PC-9 (cell line): Measurements from ENCODE around the gene PPP2R5B. TPM values are rescaled to one million over a fixed set of nuclear protein-coding genes. Genes with fewer than 3 reads are reported as not detected.

ENCODE experiments used
- BruUV-seq: library from RNA; stranded (reverse); fragments of 400-500 nt; replicated peaks from 2 replicates; lab custom pipeline; 2021; lab: Mats Ljungman, UMichigan
- CTCF ChIA-PET: fragments of 300-600 bp; sonication (Branson Sonifier 250); formaldehyde crosslinking; loops from one replicate; lab custom pipeline; 2022; ENCODE audit warnings: antibody characterized with exemption; lab: Charles Lee
- POLR2A ChIA-PET: fragments of 300-600 bp; sonication (Branson Sonifier 250); formaldehyde crosslinking; loops from one replicate; lab custom pipeline; 2022; ENCODE audit warnings: antibody characterized with exemption; ENCODE audit not compliant: unreplicated experiment; lab: Charles Lee
- DNase-seq, 2 experiments: peaks; one replicate each; pipeline versions ENCODE4 v3.0.0 to v3.0.0-alpha.2; 2015 to 2022; ENCODE audit warnings: mixed read lengths in 1 of 2
- H2AFZ ChIP-seq: fragments of 200-600 bp; sonication (generic); 2 replicates; pipeline ENCODE4 v1.8.1; 2017; ENCODE audit warnings: antibody characterized with exemption
- H3F3A ChIP-seq: fragments of 200-600 bp; sonication (generic); 2 replicates; pipeline ENCODE4 v1.8.1; 2017; ENCODE audit warnings: antibody characterized with exemption, mild to moderate bottlenecking, low read depth; ENCODE audit not compliant: insufficient read depth
- H3K27ac ChIP-seq: fragments of 200-600 bp; sonication (generic); 2 replicates; pipeline ENCODE4 v1.6.1; 2016; ENCODE audit warnings: mixed run types
- H3K27me3 ChIP-seq: fragments of 200-600 bp; sonication (generic); 2 replicates; pipeline ENCODE4 v1.6.1; 2016; ENCODE audit warnings: low read depth, mixed run types; ENCODE audit not compliant: insufficient read depth
- H3K36me3 ChIP-seq: fragments of 200-600 bp; sonication (generic); 2 replicates; pipeline ENCODE4 v1.6.1; 2016; ENCODE audit warnings: low read depth, mixed run types
- H3K4me1 ChIP-seq: fragments of 200-600 bp; sonication (generic); replicated peaks from 2 replicates; pipeline ENCODE4 v1.6.1; 2016; ENCODE audit warnings: mixed run types; ENCODE audit not compliant: insufficient read depth
- H3K4me2 ChIP-seq: fragments of 200-600 bp; sonication (generic); 2 replicates; pipeline ENCODE4 v1.6.1; 2017; ENCODE audit warnings: mixed run types
- H3K4me3 ChIP-seq: fragments of 200-600 bp; sonication (generic); 2 replicates; pipeline ENCODE4 v1.6.1; 2016; ENCODE audit warnings: mixed run types
- H3K79me2 ChIP-seq: fragments of 200-600 bp; sonication (generic); 2 replicates; pipeline ENCODE4 v1.6.1; 2017; ENCODE audit warnings: low read depth, mixed run types
- H3K9me2 ChIP-seq: fragments of 200-600 bp; sonication (generic); 2 replicates; pipeline ENCODE4 v1.8.1; 2017; ENCODE audit warnings: mild to moderate bottlenecking; ENCODE audit not compliant: insufficient read depth
- H3K9me3 ChIP-seq: fragments of 200-600 bp; sonication (generic); 2 replicates; pipeline ENCODE4 v1.8.1; 2016; ENCODE audit warnings: low read depth; ENCODE audit not compliant: insufficient read depth
- H4K20me1 ChIP-seq: fragments of 200-600 bp; sonication (generic); 2 replicates; pipeline ENCODE4 v1.8.1; 2017; ENCODE audit not compliant: insufficient read depth
- EZH2 ChIP-seq: fragments of 200-600 bp; sonication (generic); IDR thresholded peaks from 2 replicates; pipeline ENCODE4 v1.8.0; 2017; ENCODE audit warnings: antibody characterized with exemption, low read depth
- intact Hi-C: fragments of 100-400 bp; cut with micrococcal nuclease; formaldehyde crosslinking; loops from one replicate; pipeline ENCODE4 v1.10.0; 2022; ENCODE audit not compliant: unreplicated experiment
- total RNA-seq: library from RNA; stranded (reverse); gene quantifications from 2 replicates; pipeline ENCODE4 v1.2.3, GENCODE V29; 2021
- TF ChIP-seq, protein P1 (sequence below): fragments of 200-600 bp; sonication (generic); conservative IDR thresholded peaks from 2 replicates; pipeline ENCODE4 v1.6.1; 2017; ENCODE audit warnings: mixed run types, antibody characterized with exemption, mild to moderate bottlenecking, moderate library complexity

PPP2R5B gene
- total RNA-seq, 1 experiment from 2014 or later, result 13.7 TPM

DNA sequence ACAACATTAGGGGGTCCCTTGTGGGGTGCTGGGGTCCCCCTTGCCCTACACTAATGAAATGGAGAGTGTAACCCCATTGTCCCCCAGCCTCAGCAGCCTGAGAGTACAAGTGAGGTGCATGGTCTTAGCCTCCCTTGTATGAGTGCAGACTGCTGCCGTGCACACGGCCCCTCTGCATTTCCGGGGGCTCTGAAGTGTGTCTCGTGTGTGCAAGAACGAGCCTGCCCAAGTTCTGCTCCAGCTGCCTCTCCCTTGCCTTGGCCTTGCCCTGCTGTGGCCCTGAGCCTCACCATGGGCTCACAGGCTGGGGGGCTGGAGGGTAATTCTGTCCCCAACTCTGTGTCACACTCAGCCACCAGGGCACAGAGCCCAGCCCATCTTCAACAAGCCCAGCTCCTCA lies 40.9 kb upstream of the PPP2R5B start:
- H4K20me1 ChIP-seq, result no peaks in the 10 kb centered on the region
- no peaks in the 10 kb centered on the region for H3K27me3 ChIP-seq
- no peak for TF ChIP-seq EZH2
- TF ChIP-seq, protein P1, sequence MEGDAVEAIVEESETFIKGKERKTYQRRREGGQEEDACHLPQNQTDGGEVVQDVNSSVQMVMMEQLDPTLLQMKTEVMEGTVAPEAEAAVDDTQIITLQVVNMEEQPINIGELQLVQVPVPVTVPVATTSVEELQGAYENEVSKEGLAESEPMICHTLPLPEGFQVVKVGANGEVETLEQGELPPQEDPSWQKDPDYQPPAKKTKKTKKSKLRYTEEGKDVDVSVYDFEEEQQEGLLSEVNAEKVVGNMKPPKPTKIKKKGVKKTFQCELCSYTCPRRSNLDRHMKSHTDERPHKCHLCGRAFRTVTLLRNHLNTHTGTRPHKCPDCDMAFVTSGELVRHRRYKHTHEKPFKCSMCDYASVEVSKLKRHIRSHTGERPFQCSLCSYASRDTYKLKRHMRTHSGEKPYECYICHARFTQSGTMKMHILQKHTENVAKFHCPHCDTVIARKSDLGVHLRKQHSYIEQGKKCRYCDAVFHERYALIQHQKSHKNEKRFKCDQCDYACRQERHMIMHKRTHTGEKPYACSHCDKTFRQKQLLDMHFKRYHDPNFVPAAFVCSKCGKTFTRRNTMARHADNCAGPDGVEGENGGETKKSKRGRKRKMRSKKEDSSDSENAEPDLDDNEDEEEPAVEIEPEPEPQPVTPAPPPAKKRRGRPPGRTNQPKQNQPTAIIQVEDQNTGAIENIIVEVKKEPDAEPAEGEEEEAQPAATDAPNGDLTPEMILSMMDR, result no peak
- no peaks in the 10 kb centered on the region for H3K9me3 ChIP-seq
- DNase-seq, result no peak
- H3K27ac ChIP-seq, result no peak overlapping the region
- no peaks in the 10 kb centered on the region for H3K36me3 ChIP-seq
- H2AFZ ChIP-seq, result no peak overlapping the region
- ChIA-PET POLR2A (no interaction called here), CTCF (interaction anchor here (0.6 kb wide), 1 partner anchor 49 kb away, joined by 3 read pairs; no protein-coding TSS in a partner anchor)
- no peaks in the 10 kb centered on the region for H3K9me2 ChIP-seq
- H3F3A ChIP-seq, result peaks cover 25% of the 10 kb centered on the region; the same call in 1 of the 2 replicates
- H3K4me2 ChIP-seq, result no peak overlapping the region
- intact Hi-C loops, result no loop called here
- H3K4me3 ChIP-seq, result no peak overlapping the region
- no TSS peak for BruUV-seq
- H3K79me2 ChIP-seq, result peaks cover 10% of the 10 kb centered on the region
- peaks cover 25% of the 10 kb centered on the region for H3K4me1 ChIP-seq

DNA sequence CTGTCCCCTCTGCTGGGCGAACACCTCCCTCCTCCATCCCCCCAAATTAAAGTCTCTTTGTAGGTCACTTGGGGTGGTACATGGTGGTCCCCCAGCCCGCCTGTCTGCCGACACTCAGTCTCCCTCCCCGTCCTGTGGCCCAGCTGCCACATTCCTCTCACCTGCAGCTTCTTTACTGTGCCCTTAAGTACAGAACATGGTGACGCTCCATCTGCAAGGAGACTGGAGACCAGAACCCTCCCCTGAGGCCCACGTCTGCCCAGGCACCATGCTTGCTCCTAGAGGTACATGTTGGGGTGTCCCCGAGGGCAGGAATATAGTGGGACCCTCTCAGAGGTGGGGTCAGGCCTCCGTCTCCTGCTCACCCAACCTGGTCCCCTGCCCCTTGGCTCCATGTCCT lies 40.5 kb upstream of the PPP2R5B start:
- Histone ChIP-seq H3K9me2 (no peaks in the 10 kb centered on the region), H3K79me2 (peaks cover 9% of the 10 kb centered on the region), H3K27me3 (no peaks in the 10 kb centered on the region), H3K9me3 (no peaks in the 10 kb centered on the region), H3F3A (peaks cover 25% of the 10 kb centered on the region; the same call in 1 of the 2 replicates), H2AFZ (no peak overlapping the region), H3K36me3 (no peaks in the 10 kb centered on the region), H4K20me1 (no peaks in the 10 kb centered on the region), H3K27ac (no peak overlapping the region), H3K4me3 (no peak overlapping the region), H3K4me1 (peaks cover 26% of the 10 kb centered on the region), H3K4me2 (no peak overlapping the region)
- no peak for DNase-seq
- intact Hi-C loops, result no loop called here
- POLR2A ChIA-PET, result no interaction called here
- BruUV-seq, result no TSS peak
- CTCF ChIA-PET, result interaction anchor here (0.6 kb wide), 1 partner anchor 49 kb away, joined by 3 read pairs; no protein-coding TSS in a partner anchor
- no peak for TF ChIP-seq EZH2
- TF ChIP-seq, protein P1, result no peak

DNA sequence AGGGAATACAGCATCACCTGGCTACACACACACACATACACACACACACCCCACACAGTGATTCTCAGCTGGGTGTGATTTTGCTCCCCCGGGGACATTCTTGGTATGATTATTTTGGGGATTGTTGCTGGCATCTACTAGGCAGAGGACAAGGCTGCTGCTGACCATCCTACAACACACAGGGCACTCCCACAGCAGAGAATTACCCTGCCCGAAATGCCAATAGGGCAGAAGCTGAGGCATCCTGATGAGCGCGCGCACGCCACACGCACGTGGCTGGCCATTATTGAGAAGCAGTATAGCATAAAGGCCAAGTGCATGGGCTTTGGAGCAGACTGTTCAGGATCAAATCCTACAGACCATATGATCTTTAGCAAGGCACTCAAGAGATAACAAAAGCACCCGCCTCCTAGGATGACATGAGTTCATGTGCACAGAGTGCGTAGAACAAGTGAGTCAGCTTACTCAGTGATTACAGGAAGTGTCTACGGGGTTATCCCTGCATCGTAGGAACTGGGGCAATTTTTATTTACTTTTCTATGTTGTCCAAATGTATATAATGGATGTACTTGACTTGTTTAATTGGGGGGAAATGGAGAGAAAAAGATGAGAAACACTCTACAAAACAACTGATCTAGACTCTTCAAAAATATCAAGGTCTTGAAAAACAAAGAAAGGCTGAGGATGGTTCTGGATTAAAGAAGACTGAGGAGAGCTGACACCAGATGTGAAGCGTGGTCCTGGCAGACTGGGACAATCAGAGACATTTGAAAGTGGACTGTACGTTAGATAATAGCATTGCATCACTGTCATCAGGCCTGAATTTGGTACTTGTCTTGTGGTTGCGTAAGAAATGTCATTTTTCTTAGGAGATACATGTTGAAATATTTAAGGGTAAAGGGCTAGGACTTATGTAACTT lies 38.9 kb upstream of the PPP2R5B start:
- intact Hi-C loops, result no loop called here
- no peak for DNase-seq
- no peak overlapping the region for H3K4me3 ChIP-seq
- peak overlapping the region; percentile 9 for H3K4me2 ChIP-seq
- H3K9me3 ChIP-seq, result no peaks in the 10 kb centered on the region
- H3K4me1 ChIP-seq, result peaks cover 24% of the 10 kb centered on the region
- no peaks in the 10 kb centered on the region for H3K36me3 ChIP-seq
- BruUV-seq, result no TSS peak
- no peak for TF ChIP-seq EZH2
- TF ChIP-seq, protein P1, result no peak
- CTCF ChIA-PET, result no interaction called here
- H2AFZ ChIP-seq, result no peak overlapping the region
- H3K9me2 ChIP-seq, result no peaks in the 10 kb centered on the region
- no peaks in the 10 kb centered on the region for H4K20me1 ChIP-seq
- H3K27ac ChIP-seq, result no peak overlapping the region
- no peaks in the 10 kb centered on the region for H3K79me2 ChIP-seq
- POLR2A ChIA-PET, result interaction anchor here (0.5 to 0.6 kb wide), 3 partner anchors 15 to 639 kb away, joined by 3 read pairs; partner anchors contain the start of gene PPP1R14B
- H3K27me3 ChIP-seq, result no peaks in the 10 kb centered on the region
- H3F3A ChIP-seq, result peaks cover 31% of the 10 kb centered on the region; the same call in 1 of the 2 replicates
